GM19238 (cell line): ENCODE measurements around the gene ZDHHC5.
"Not testable (repeated sequence)": the region's sequence is repeated elsewhere in the genome, so short reads cannot be mapped to it uniquely, and the experiment has no call there.

Source experiments
- DNase-seq: peaks from one replicate; pipeline ENCODE4 v3.0.0; 2011; ENCODE audit warnings: low spot score; ENCODE audit not compliant: insufficient read length

ZDHHC5 gene

GRCh38 chr11:57663975-57664374, 3.9 kb upstream of the ZDHHC5 start:
- no peak for DNase-seq

- DNase-seq = peak; percentile 92
Measured at GRCh38 chr11:57667117-57667735, 688 bp upstream of the ZDHHC5 start.

DNA sequence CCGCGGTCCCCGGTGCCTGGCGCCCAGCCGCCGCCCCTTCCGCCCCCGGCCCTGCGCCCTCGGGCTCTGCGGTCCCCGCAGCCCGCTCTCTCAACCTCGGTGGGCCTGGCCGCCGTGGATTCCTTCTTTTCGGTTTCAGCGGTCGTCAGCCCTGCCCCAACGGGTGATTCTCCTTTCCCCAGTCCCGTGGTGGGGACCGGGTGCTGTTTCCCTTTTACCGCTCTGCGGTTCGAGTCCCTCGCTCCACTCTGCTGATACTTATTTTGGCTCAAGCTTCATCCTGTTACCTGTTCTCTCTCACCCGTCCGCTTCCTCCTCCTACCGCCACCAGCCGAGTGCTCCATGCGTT, 494 bp downstream of the ZDHHC5 start:
- no peak for DNase-seq

- no peak for DNase-seq
Measured at GRCh38 chr11:57674251-57674650, 6.3 kb downstream of the ZDHHC5 start.

DNA sequence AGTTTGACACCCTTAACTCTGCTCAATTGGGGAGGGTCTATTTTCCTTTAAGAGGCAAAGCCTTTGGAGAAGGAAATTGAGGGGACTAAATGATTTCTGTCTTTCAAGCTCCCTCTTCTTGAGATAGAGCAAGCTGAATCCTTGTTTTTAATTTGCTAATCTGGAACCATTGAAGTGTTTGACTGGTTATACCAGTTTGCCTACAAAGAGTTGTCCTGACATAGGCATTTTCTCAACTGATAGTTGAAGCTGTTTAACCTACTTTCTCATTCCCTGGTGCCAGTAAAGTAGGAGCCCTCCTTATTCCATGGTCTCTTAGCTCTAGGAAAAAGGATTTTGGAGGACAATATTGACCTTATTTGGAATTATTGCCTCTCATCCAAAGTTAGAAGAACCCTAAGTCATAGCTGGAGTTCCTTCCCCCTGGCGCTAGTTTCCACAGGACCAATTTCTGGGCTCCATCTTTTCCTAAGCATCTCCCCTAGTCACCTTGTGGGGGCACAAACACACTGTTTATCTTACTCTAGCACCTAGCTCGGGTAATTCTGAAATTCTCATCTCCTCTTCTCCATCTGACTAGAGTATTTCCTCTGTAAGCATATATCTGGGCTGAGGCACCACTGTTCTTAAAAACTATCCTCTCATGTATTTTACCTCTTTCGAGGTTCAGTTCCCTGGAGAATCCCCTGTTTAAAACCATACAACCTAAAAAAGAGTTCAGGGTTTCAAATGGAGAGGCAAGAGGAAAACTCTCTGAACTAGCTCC, 7.4 kb downstream of the ZDHHC5 start:
- no peak for DNase-seq

GRCh38 chr11:57679396-57679795, 11.5 kb downstream of the ZDHHC5 start:
- DNase-seq = no peak

- no peak for DNase-seq
Measured at GRCh38 chr11:57680552-57680874, 12.6 kb downstream of the ZDHHC5 start.

- no peak for DNase-seq
Measured at GRCh38 chr11:57681168-57681567, 13.3 kb downstream of the ZDHHC5 start.

- not testable (repeated sequence) for DNase-seq
Measured at GRCh38 chr11:57690474-57690873, 22.6 kb downstream of the ZDHHC5 start.

GRCh38 chr11:57698843-57699365, 31.0 kb downstream of the ZDHHC5 start:
- no peak for DNase-seq

GRCh38 chr11:57699813-57700212, 31.9 kb downstream of the ZDHHC5 start:
- no peak for DNase-seq

DNA sequence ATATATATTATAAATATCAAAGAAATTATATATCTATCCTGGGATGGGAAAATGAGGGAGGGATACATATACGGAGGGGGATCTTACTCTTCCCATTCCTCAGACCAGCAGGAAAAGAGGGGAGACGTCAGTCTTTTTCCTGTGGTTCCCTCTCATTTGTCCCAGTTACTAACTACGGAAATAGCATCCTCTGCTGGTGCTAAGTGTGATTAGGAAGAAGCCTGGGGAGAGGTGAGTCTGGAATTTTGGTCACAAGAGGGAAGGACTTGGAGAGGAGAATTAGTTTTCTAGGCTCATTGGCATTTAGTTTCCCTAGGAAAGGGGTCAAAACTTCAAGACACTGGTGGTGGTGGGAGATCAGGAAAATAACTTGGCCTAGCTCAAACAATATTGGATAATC, 32.5 kb downstream of the ZDHHC5 start:
- no peak for DNase-seq

GRCh38 chr11:57703341-57703740, 35.4 kb downstream of the ZDHHC5 start:
- DNase-seq = no peak

DNA sequence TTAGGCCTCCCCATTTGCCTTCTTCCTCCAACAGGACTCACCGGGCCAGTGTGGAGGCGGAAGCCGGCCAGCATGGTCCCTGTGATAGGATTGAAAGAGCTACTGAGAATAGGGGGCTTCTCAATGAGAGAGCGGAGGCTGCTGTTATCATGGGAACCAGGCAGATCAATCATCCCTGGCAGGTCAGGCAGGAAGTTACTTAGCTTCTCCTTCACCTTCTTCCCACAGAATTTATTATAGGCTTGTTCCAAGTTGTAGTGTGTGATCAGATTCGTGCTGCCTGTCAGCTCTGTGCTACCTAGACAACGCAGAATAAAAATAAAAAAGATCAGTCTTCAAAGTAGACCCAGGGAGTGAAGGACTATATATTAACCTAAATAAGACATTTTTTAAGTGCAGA, 37.0 kb downstream of the ZDHHC5 start:
- no peak for DNase-seq

DNA sequence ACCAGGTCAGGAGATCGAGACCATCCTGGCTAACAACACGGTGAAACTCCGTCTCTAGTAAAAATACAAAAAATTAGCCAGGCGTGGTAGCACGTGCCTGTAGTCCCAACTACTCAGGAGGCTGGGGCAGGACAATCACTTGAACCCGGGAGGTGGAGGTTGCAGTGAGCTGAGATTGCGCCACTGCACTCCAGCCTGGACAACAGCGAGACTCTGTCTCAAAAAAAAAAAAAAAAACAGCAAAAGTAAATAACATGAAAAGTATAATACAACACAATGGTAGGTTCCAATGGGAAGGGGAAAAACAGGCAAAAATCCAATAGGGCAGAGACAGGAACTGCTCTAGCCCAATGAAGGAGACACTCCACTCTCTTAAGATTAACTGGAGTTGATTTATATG, 37.5 kb downstream of the ZDHHC5 start:
- DNase-seq = not testable (repeated sequence)

DNA sequence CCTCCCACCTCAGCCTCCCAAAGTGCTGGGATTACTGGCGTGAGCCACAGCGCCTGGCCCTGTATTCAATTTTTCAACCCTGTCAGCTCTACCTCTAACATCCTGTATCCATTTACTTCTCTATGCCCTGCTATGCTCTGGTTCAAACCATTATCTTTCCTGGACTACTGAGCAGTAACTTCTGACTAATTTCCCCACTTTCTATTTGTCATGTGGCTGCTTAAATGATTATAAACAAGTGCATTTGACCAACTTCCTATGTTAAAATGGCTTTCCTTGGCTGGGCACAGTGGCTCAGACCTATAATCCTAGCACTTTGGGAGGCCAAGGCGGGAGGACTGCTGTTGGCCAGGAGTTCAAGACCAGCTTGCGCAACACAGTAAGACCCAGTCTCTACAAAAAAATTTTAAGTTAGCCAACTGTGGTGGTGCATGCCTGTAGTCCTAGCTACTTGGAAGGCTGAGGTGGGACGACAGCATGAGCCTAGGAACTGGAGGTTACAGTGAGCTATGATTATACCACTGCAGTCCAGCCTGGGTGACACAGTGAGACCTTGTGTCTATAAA, 42.0 kb downstream of the ZDHHC5 start:
- DNase-seq = no peak

DNA sequence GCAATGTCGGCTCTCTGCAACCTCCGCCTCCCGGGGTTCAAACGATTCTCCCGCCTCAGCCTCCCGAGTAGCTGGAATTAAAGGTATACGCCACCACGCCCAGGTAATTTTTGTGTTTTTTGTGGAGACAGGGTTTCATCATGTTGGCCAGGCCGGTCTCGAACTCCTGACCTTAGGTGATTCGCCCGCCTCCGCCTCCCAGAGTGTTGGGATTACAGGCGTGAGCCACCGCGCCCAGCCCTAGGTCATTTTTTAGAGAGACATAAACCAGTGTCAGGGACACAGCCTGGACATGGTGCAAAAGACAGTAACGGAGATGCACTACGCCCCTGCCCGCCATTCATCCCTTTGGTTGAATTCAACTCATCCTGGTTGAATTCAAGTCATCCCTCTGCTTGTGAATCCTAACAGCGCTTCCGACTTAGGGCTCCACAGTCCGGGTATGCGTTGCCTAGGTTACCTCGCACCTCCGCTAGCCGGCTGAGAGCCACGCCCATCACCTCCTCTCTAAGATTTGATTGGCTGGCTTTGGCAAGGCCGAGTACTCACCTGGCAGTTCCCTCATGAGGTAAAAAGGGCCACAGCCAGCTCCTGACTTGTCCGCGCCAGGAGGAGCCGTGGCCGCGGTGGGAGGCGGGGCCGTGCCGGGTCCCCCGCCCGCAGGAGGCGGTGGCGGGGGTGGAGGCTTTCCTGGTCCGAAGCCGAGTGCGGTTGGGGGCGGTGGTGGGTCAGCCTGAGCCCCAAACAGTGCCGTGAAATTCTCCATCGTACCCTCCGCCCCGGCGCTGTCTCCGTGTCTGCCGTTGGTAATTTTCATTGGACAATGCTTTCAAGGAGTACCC, 43.7 kb downstream of the ZDHHC5 start, which contains the start of gene MED19:
MED19 (minus strand) TSS at position 802 of the 842 bp plus-strand sequence; CDS start at position 766, 36 bp downstream.
- peak; percentile 64 for DNase-seq

DNA sequence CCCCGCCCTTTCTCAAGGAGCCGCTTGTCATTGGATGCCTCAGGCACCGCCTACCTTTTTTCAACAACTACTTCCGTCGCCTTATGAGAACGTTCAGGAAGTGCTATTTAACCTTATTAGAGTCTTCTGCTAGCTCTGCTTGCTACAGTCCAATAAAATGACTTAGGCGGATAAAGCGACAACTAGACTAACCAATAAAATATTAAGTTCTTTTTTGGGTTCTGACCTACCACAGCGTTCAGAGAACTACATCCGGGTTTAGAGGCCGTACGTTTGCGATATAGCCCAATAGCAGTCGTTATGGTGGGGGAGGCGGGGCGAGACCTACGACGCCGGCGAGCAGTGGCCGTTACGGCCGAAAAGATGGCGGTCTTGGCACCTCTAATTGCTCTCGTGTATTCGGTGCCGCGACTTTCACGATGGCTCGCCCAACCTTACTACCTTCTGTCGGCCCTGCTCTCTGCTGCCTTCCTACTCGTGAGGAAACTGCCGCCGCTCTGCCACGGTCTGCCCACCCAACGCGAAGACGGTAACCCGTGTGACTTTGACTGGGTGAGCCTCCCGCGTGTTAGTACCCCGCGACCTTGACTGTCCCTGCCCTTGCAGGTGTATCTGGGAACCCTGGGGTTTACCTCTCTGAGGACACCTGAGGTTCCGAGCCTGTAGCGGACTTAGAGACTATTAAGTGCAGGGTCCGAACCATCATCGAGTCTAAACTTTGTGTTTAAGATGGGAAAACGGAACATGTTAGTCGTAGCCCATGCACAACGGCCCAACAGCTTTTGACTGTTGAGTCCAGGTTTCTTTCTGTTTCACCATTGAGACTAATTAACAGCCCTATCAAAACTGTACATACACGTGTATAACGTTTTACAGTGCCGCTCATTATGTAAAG, 44.6 kb downstream of the ZDHHC5 start, which contains the start of gene TMX2:
TMX2 (plus strand) TSS at position 338 of the 895 bp plus-strand sequence; CDS start at position 364, 26 bp downstream.
- peak; percentile 74 for DNase-seq

DNA sequence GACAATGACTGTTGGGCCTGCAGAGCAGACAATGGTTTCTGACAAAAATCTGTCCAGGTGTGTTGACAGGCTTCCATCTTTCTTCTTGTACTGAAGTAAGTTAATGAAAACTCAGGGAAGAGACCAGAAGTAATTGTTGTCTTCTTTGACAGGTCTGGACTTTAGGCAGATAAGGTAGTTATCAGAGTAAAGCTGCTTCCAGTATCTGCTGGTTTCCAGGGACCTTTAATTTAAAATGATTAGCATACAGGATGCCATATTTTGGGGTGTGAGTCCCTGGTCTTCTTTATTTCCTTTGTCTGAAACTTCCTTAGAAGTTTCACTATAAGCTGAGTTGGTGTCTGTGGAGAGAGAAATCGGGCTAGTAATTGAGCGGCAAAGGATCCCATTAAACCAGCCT, 45.9 kb downstream of the ZDHHC5 start:
- no peak for DNase-seq

- DNase-seq = not testable (repeated sequence)
Measured at GRCh38 chr11:57716726-57717125, 48.8 kb downstream of the ZDHHC5 start.

DNA sequence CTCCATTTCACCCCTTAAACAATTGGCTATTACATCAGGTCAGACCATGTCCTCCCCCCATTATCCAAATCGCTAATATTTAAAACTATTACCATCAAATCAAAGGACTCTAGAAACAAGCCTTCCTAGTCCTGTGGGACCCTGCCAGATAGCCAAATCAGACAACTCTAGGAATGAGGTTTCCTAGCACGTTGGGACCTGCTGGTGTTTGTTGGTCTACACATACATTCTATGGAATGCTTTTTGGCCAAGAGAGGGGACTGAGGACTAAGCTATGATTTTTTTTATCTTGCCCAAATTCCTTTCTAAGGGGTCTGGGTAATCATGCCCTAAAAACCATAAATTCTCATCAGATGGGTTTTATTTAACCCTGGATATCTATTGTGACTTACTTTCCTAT, 59.3 kb downstream of the ZDHHC5 start:
- no peak for DNase-seq
